BLaER1 treated with 17β-estradiol and CSF1 and Interleukin-3, amounts not matched to agents 10 nM and 100 nM (cell line): ENCODE data around the gene XPR1.
A peak's percentile ranks its signal among the peaks of the same experiment; 100 is the strongest.

ENCODE experiments used
- H3K27ac ChIP-seq, 11 experiments: shearing (Covaris generic); formaldehyde crosslinking; 2 replicates each; pipeline ENCODE4 v1.8.1; 2022
- H3K27me3 ChIP-seq, 11 experiments: shearing (Covaris generic); formaldehyde crosslinking; 2 replicates each; pipeline ENCODE4 v1.8.1; 2022
- H3K36me3 ChIP-seq, 11 experiments: shearing (Covaris generic); formaldehyde crosslinking; 2 replicates each; pipeline ENCODE4 v1.8.1; 2022
- H3K4me1 ChIP-seq, 10 experiments: shearing (Covaris generic); formaldehyde crosslinking; 2 replicates each; pipeline ENCODE4 v1.8.1; 2022
- H3K4me2 ChIP-seq, 11 experiments: shearing (Covaris generic); formaldehyde crosslinking; 2 replicates each; pipeline ENCODE4 v1.8.1; 2022
- H3K4me3 ChIP-seq, 10 experiments: shearing (Covaris generic); formaldehyde crosslinking; 2 replicates each; pipeline ENCODE4 v1.8.1; 2022
- H3K9ac ChIP-seq, 11 experiments: shearing (Covaris generic); formaldehyde crosslinking; 2 replicates each; pipeline ENCODE4 v1.8.1; 2022
- H3K9me3 ChIP-seq, 11 experiments: shearing (Covaris generic); formaldehyde crosslinking; replicated peaks in 1 of 11; 2 replicates each; pipeline ENCODE4 v1.8.1; 2022
- H4K20me1 ChIP-seq, 11 experiments: shearing (Covaris generic); formaldehyde crosslinking; 2 replicates each; pipeline ENCODE4 v1.8.1; 2022
- Cebpa-rat ChIP-seq, 11 experiments: shearing (Covaris generic); IDR thresholded peaks; 2 replicates each; pipeline ENCODE4 v1.8.1; 2022

XPR1 gene

GRCh38 chr1:180611016-180611930 lies 20.5 kb upstream of the XPR1 start:
- no peaks in the 10 kb centered on the region for H3K9me3 ChIP-seq
- H3K27ac ChIP-seq, result peak overlapping the region in 2 of 11 experiments; percentile 23 to 42; a peak in 3 of 22 replicates
- H3K4me2 ChIP-seq, result peak overlapping the region in 2 of 11 experiments; percentile 23 to 43; a peak in 4 of 22 replicates
- H4K20me1 ChIP-seq, result no peaks in the 10 kb centered on the region
- H3K27me3 ChIP-seq, result no peaks in the 10 kb centered on the region
- peaks cover 0 to 12% (median 0%) of the 10 kb centered on the region in 10 experiments; a peak in 6 of 20 replicates for H3K4me1 ChIP-seq
- H3K9ac ChIP-seq, result no peak overlapping the region
- H3K36me3 ChIP-seq, result no peaks in the 10 kb centered on the region
- TF ChIP-seq Cebpa-rat (IDR thresholded peaks at IDR 0.05), result no peak
- H3K4me3 ChIP-seq, result no peak overlapping the region

- Histone ChIP-seq H4K20me1 (no peaks in the 10 kb centered on the region), H3K36me3 (no peaks in the 10 kb centered on the region), H3K9ac (no peak overlapping the region), H3K4me3 (no peak overlapping the region), H3K4me2 (no peak overlapping the region), H3K4me1 (peaks cover 4 to 16% (median 6%) of the 10 kb centered on the region in 10 experiments; a peak in 17 of 20 replicates), H3K9me3 (no peaks in the 10 kb centered on the region), H3K27me3 (no peaks in the 10 kb centered on the region), H3K27ac (no peak overlapping the region)
- no peak for TF ChIP-seq Cebpa-rat (IDR thresholded peaks at IDR 0.05)
Measured at GRCh38 chr1:180612632-180613031, 19.2 kb upstream of the XPR1 start.

- Histone ChIP-seq H3K4me1 (peaks cover 9 to 21% (median 11%) of the 10 kb centered on the region in 10 experiments; a peak in 17 of 20 replicates), H3K27ac (no peak overlapping the region), H3K9ac (no peak overlapping the region), H3K4me3 (no peak overlapping the region), H3K36me3 (no peaks in the 10 kb centered on the region), H4K20me1 (no peaks in the 10 kb centered on the region), H3K27me3 (no peaks in the 10 kb centered on the region), H3K4me2 (no peak overlapping the region), H3K9me3 (no peaks in the 10 kb centered on the region)
- TF ChIP-seq Cebpa-rat (IDR thresholded peaks at IDR 0.05), result no peak
Measured at GRCh38 chr1:180614730-180615129, 17.1 kb upstream of the XPR1 start.

- peaks cover 9 to 21% (median 11%) of the 10 kb centered on the region in 10 experiments; a peak in 17 of 20 replicates for H3K4me1 ChIP-seq
Measured at GRCh38 chr1:180615493-180616290, 16.1 kb upstream of the XPR1 start.

GRCh38 chr1:180616439-180616838 lies 15.4 kb upstream of the XPR1 start:
- no peaks in the 10 kb centered on the region for H3K36me3 ChIP-seq
- H4K20me1 ChIP-seq, result no peaks in the 10 kb centered on the region
- H3K4me2 ChIP-seq, result no peak overlapping the region
- H3K9ac ChIP-seq, result no peak overlapping the region
- no peak overlapping the region for H3K27ac ChIP-seq
- H3K4me1 ChIP-seq, result peaks cover 9 to 15% (median 11%) of the 10 kb centered on the region in 10 experiments; a peak in 16 of 20 replicates
- TF ChIP-seq Cebpa-rat (IDR thresholded peaks at IDR 0.05), result no peak
- H3K4me3 ChIP-seq, result no peak overlapping the region
- no peaks in the 10 kb centered on the region for H3K27me3 ChIP-seq
- H3K9me3 ChIP-seq, result no peaks in the 10 kb centered on the region

More at GRCh38 chr1:180615493-180616290, 16.1 kb upstream of the XPR1 start:
- no peaks in the 10 kb centered on the region for H4K20me1 ChIP-seq
- H3K9ac ChIP-seq, result no peak overlapping the region
- no peak overlapping the region for H3K4me2 ChIP-seq
- no peaks in the 10 kb centered on the region for H3K36me3 ChIP-seq
- H3K4me3 ChIP-seq, result no peak overlapping the region
- no peak for TF ChIP-seq Cebpa-rat (IDR thresholded peaks at IDR 0.05)
- no peaks in the 10 kb centered on the region for H3K27me3 ChIP-seq
- H3K9me3 ChIP-seq, result no peaks in the 10 kb centered on the region
- no peak overlapping the region for H3K27ac ChIP-seq

- H3K9me3 ChIP-seq, result no peaks in the 10 kb centered on the region
- peaks cover 6 to 12% (median 10%) of the 10 kb centered on the region in 10 experiments; a peak in 15 of 20 replicates for H3K4me1 ChIP-seq
- H3K27ac ChIP-seq, result no peak overlapping the region
- H3K9ac ChIP-seq, result no peak overlapping the region
- no peaks in the 10 kb centered on the region for H3K36me3 ChIP-seq
- peak overlapping the region; percentile 4 to 57 (median 21); a peak in 14 of 22 replicates for H3K4me2 ChIP-seq
- no peaks in the 10 kb centered on the region for H3K27me3 ChIP-seq
- no peak overlapping the region for H3K4me3 ChIP-seq
- no peak for TF ChIP-seq Cebpa-rat (IDR thresholded peaks at IDR 0.05)
- no peaks in the 10 kb centered on the region for H4K20me1 ChIP-seq
Measured at GRCh38 chr1:180617774-180618395, 13.9 kb upstream of the XPR1 start.

GRCh38 chr1:180620581-180620980 lies 11.2 kb upstream of the XPR1 start:
- Histone ChIP-seq H3K36me3 (no peaks in the 10 kb centered on the region), H3K27me3 (no peaks in the 10 kb centered on the region), H3K27ac (no peak overlapping the region), H3K9me3 (no peaks in the 10 kb centered on the region), H3K4me3 (no peak overlapping the region), H3K4me2 (no peak overlapping the region), H3K9ac (no peak overlapping the region), H4K20me1 (no peaks in the 10 kb centered on the region), H3K4me1 (peaks cover 6 to 12% (median 10%) of the 10 kb centered on the region in 10 experiments; a peak in 15 of 20 replicates)
- no peak for TF ChIP-seq Cebpa-rat (IDR thresholded peaks at IDR 0.05)

- no peak overlapping the region for H3K9ac ChIP-seq
- H3K4me3 ChIP-seq, result no peak overlapping the region
- no peaks in the 10 kb centered on the region for H4K20me1 ChIP-seq
Measured at GRCh38 chr1:180622658-180623508, 8.9 kb upstream of the XPR1 start.

More at GRCh38 chr1:180622658-180623508, 8.9 kb upstream of the XPR1 start:
- no peak for TF ChIP-seq Cebpa-rat (IDR thresholded peaks at IDR 0.05)
- no peaks in the 10 kb centered on the region for H3K9me3 ChIP-seq
- H3K4me1 ChIP-seq, result peaks cover 0 to 4% (median 3%) of the 10 kb centered on the region in 10 experiments; a peak in 14 of 20 replicates
- no peaks in the 10 kb centered on the region for H3K27me3 ChIP-seq
- no peaks in the 10 kb centered on the region for H3K36me3 ChIP-seq
- no peak overlapping the region for H3K4me2 ChIP-seq
- H3K27ac ChIP-seq, result no peak overlapping the region
